GM18873 (cell line): Measurements from ENCODE around the gene TACR3.
"Not testable (repeated sequence)": the region's sequence is repeated elsewhere in the genome, so short reads cannot be mapped to it uniquely, and the experiment has no call there.

Source experiments
- ATAC-seq: cut with Tn5 transposase; IDR thresholded peaks from one replicate; pipeline ENCODE4 v1.9.1; 2021; ENCODE audit warnings: mild to moderate bottlenecking, moderate library complexity, moderate number of reproducible peaks; ENCODE audit not compliant: unreplicated experiment, low FRiP score

TACR3 gene

GRCh38 chr4:103719830-103720207 is at the start of gene TACR3:
TACR3 (minus strand) TSS chr4:103719985; CDS start chr4:103719675, 310 bp downstream.
- ATAC-seq = no peak

GRCh38 chr4:103757631-103758030 is 37.8 kb upstream of the TACR3 start:
- no peak for ATAC-seq

- no peak for ATAC-seq
Observed at GRCh38 chr4:103756741-103757140, 37.0 kb upstream of the TACR3 start.

- ATAC-seq = no peak
Observed at GRCh38 chr4:103754844-103755243, 35.1 kb upstream of the TACR3 start.

DNA sequence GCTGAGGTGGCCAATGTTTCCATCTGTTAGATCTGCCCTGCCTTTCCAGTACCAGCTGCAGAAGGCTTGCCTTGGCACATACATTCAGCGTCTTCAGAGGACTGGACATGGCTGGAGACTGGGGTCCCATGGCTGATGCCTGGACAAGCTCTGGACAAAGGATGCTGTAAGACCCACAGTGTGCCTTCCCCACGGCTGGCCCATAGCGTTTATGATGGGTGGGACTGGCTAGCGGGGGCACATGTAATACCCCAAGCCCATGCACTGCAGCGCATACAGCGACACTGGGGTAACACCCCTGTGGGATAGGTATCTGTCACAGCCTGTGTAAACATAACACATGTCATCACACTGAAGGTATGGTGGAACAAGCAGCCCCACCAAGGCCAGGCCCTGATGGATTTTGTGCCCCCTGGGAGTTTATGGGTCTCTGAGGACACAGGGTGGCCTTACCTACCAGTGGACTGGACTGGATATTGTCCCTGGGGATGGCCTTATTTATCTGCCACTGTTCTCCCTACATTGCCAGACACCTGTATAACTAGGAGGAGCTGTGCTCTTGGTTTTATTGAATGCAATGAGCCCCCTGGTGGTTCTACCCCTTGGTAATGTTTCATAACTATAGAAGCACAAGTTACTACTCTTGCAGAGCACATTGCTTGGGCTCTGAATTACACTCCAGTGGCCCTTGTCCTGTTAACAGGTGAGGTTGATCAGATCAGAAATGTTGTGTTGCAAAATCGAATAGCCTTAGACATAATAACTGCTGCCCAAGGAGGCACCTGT is 34.3 kb upstream of the TACR3 start:
- ATAC-seq = no peak

DNA sequence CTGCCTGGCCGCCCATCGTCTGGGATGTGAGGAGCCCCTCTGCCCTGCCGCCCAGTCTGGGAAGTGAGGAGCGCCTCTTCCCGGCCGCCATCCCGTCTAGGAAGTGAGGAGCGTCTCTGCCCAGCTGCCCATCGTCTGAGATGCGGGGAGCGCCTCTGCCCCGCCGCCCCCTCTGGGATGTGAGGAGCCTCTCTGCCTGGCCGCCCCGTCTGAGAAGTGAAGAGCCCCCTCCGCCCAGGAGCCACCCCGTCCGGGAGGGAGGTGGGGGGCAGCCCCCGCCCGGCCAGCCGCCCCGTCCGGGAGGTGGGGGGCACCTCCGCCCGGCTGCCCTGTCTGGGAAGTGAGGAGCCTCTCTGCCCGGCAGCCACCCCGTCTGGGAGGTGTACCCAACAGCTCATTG is 3.4 kb upstream of the TACR3 start:
- ATAC-seq = not testable (repeated sequence)

GRCh38 chr4:103721251-103721650 is 1.5 kb upstream of the TACR3 start:
- ATAC-seq = no peak

GRCh38 chr4:103720661-103721060 is 876 bp upstream of the TACR3 start:
- ATAC-seq = no peak

DNA sequence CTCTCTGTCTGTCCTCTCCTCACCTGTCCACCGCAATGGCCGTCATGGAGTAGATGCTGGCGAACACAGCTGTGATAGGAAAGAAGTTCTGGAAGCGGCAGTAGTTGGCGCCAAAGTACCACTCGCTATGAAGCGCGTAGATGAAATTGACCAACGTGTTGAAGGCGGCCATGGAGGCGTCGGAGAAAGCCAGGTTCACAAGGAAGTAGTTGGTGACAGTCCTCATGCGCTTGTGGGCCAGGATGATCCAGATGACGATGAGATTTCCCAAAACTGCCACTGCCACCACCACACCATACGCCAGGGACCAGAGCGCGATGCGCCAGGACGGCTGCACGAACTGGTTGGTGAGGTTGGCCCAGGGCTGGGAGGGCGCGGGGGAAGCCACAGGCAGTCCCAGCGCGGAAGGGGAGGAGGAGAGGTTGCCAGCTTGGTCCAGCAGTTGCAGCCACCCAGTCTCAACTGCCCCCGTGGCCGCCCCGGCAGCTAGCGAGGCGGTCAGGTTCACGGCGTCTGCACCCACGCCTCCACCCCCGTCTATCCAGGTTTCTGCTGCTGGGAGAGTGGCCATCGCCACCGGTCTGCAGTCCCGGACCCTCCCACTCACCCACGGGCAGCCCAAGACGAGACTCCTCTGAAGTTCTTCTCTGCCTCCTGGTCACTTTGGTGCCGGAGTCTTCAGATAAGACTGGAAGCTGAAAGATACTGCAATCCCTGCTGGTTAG is 518 bp downstream of the TACR3 start:
- ATAC-seq = no peak

- no peak for ATAC-seq
Observed at GRCh38 chr4:103692615-103693014, 27.2 kb downstream of the TACR3 start.

GRCh38 chr4:103673983-103674382 is 45.8 kb downstream of the TACR3 start:
- no peak for ATAC-seq

- not testable (repeated sequence) for ATAC-seq
Observed at GRCh38 chr4:103666764-103667163, 53.0 kb downstream of the TACR3 start.

- ATAC-seq = no peak
Observed at GRCh38 chr4:103664436-103665075, 55.2 kb downstream of the TACR3 start.

- ATAC-seq = no peak
Observed at GRCh38 chr4:103648541-103648940, 71.2 kb downstream of the TACR3 start.

DNA sequence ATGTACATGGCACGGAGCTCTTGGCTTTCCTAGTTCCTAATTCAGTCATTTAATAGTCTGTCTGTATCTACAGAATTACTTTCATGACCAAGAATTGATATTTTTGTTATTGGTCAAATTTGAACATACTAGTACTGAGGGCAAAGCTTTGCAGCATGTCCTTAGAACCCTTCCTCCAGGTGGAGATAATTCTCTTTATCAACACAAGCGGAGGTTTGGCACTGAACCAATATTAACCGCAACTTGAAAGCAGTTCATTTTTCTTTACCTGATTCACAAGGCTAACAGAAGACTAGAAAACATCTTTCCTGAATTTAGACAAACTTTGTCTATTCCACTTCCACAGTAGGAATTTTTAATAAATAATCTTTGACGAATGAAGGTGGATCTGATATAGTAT is 73.8 kb downstream of the TACR3 start:
- no peak for ATAC-seq

- no peak for ATAC-seq
Observed at GRCh38 chr4:103634236-103634635, 85.5 kb downstream of the TACR3 start.

- ATAC-seq = no peak
Observed at GRCh38 chr4:103626296-103626695, 93.5 kb downstream of the TACR3 start.

DNA sequence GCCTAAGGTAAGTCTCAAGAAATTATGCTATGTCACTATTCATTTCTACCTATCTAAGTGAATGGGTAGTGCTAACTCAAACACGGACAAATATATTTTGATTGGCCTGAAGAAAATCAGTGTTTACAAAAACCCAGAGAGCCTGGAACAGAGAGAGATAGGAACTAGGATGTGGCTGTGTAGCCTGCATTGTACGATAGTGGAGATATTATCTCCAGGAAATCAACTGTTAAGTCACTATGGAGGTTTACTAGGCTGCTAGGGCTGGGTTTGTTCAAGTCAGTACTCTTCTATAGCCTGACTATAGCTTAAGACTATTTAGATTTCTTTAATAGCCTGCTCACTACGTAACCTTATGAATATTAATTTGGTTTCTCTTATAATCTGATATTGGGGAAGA is 127.9 kb downstream of the TACR3 start:
- ATAC-seq = no peak

DNA sequence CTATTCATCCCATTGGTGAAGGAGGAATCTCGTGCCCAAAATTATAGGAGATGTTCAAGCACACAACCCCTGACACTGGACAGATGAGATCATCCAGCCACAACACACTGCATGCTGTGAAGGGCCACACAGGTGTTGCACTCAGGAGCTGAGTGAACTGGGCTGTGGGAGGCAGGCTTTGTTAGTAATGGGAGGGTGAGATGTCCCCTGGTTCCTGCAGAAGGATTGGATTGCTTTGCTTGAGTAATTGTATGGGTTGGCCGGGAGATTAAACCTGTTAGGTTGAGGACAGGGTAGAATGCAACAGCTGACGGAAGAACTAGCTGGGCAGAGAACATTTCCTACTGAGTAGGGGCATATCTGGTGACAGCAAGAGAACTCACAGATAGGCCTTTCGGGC is 152.2 kb downstream of the TACR3 start:
- ATAC-seq = no peak

GRCh38 chr4:103559178-103559577 is 160.6 kb downstream of the TACR3 start:
- ATAC-seq = not testable (repeated sequence)
